Measurements from ENCODE around the gene ZMIZ1. TPM values are rescaled to one million over a fixed set of nuclear protein-coding genes. Genes with fewer than 3 reads are reported as not detected.

Gene ZMIZ1
- total RNA-seq, 1 donor from 2014 or later = 46.2 TPM

DNA sequence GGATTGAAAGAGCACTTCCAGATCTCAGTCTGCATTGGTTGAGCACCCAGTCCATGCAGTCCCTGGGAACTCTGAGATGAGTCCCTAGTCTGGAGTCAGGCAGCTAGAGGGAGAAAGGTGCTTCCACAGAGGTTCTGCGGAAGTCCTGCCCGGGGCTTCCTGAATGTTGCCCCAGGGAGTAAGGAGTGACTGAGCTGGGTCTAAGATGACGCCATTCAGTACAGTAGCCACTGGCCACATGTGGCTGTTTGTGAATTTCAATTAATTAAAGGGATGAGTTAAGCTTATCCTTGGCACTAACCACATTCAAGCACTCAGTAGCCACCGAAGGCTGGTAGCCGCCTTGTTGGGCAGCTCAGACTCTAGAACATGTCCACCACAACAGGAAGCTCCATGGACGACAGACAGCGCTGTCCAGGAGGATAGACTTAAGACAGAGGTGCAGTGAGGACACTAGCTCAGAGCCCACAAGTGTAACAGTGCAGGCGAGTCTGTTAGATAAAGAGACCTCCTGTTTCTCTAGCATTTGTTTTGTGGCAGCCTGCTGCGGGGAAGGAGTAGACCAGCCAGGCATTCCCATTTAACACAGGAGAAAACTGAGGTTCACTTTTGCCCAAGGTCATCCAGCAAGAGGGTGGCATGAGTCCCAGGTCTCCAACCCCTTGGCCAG, 176.9 kb downstream of the ZMIZ1 start:
- H3K27me3 Mint-ChIP-seq (ENCODE audit: low read depth) = no peaks in the 10 kb centered on the region
- H3K27ac Mint-ChIP-seq (ENCODE audit: unreplicated experiment) = peak overlapping the region; percentile 57
- no peaks in the 10 kb centered on the region for H3K36me3 Mint-ChIP-seq (ENCODE audit: low read depth)
- H3K9me3 Mint-ChIP-seq (ENCODE audit: low read depth) = no peaks in the 10 kb centered on the region
- no peak for DNase-seq (ENCODE audit: low spot score)
- peak overlapping the region; percentile 16 for H3K4me3 Mint-ChIP-seq (ENCODE audit: unreplicated experiment)
- peaks cover 55% of the 10 kb centered on the region for H3K4me1 Mint-ChIP-seq (ENCODE audit: low read depth)
- TF ChIP-seq, protein P1, sequence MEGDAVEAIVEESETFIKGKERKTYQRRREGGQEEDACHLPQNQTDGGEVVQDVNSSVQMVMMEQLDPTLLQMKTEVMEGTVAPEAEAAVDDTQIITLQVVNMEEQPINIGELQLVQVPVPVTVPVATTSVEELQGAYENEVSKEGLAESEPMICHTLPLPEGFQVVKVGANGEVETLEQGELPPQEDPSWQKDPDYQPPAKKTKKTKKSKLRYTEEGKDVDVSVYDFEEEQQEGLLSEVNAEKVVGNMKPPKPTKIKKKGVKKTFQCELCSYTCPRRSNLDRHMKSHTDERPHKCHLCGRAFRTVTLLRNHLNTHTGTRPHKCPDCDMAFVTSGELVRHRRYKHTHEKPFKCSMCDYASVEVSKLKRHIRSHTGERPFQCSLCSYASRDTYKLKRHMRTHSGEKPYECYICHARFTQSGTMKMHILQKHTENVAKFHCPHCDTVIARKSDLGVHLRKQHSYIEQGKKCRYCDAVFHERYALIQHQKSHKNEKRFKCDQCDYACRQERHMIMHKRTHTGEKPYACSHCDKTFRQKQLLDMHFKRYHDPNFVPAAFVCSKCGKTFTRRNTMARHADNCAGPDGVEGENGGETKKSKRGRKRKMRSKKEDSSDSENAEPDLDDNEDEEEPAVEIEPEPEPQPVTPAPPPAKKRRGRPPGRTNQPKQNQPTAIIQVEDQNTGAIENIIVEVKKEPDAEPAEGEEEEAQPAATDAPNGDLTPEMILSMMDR (IDR thresholded peaks at IDR 0.05) = no peak

DNA sequence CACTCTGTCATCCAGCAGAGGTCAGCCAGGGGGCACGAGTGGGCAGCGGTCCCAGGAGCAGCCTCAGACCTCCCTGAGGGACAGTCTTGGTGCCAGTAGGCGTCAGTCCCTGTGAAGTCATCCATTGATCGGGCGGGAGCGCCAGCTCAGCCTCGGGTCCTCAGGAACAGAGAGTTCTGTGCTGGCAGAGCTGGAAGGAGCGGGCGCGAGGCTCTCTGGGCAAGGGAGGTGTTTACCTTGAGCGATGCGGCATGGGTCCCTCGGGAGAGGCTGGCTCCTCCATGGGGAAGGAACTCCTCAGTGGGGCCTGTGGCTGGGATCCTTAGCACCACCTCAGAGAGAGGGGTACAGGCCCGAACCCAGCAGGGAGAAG, 177.4 kb downstream of the ZMIZ1 start:
- Mint-ChIP-seq H3K27me3 (ENCODE audit: low read depth) (no peaks in the 10 kb centered on the region), H3K4me3 (ENCODE audit: unreplicated experiment) (no peak overlapping the region), H3K9me3 (ENCODE audit: low read depth) (no peaks in the 10 kb centered on the region), H3K27ac (ENCODE audit: unreplicated experiment) (peak overlapping the region; percentile 57), H3K36me3 (ENCODE audit: low read depth) (no peaks in the 10 kb centered on the region), H3K4me1 (ENCODE audit: low read depth) (peaks cover 52% of the 10 kb centered on the region)
- TF ChIP-seq, protein P1 (IDR thresholded peaks at IDR 0.05) = no peak
- DNase-seq (ENCODE audit: low spot score) = no peak

- Mint-ChIP-seq H3K4me3 (ENCODE audit: unreplicated experiment) (no peak overlapping the region), H3K27me3 (ENCODE audit: low read depth) (no peaks in the 10 kb centered on the region), H3K36me3 (ENCODE audit: low read depth) (no peaks in the 10 kb centered on the region), H3K9me3 (ENCODE audit: low read depth) (no peaks in the 10 kb centered on the region), H3K4me1 (ENCODE audit: low read depth) (peaks cover 46% of the 10 kb centered on the region), H3K27ac (ENCODE audit: unreplicated experiment) (peak overlapping the region; percentile 57)
- DNase-seq (ENCODE audit: low spot score) = no peak
- TF ChIP-seq, protein P1 (IDR thresholded peaks at IDR 0.05) = peak; percentile 16
Measured at GRCh38 chr10:79246606-79247275, 178.0 kb downstream of the ZMIZ1 start.

DNA sequence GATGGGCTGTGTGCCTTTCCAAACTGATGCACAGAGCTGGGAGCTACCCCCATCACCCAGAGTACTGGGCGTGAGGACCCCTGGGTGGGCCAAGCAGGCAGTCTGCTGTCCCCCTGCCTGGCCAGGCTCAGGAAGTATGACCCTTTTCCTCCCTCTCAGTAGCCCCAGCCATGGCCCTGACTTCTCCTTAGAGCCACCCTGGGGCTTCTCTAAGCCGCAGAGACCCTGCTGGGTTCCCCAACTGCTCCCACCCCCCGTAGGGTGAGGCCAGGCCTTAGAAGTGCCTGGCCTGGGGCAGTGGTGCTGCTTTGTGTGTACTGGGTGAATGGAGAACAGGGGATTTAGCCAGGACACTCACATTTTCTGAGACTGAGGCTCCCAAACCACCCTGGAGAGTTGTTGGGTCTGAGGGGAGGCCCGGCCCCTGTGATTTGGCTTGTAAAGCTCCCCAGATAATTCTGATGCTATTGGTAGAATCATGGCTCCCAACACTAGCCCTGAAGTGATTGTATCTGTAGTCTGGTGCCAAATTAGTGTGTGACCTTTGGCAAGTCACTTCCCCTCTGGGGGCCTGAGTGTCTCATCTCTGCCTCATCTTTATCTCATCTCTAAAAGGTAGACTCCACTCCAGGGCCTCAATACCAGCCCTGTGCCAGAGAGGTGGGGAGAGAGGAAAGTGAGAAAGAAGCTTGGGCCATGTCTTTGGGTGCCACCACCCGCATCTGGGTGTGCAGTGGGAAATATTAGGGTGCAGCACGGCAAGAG, 178.8 kb downstream of the ZMIZ1 start:
- H3K36me3 Mint-ChIP-seq (ENCODE audit: low read depth) = no peaks in the 10 kb centered on the region
- no peak overlapping the region for H3K4me3 Mint-ChIP-seq (ENCODE audit: unreplicated experiment)
- no peaks in the 10 kb centered on the region for H3K27me3 Mint-ChIP-seq (ENCODE audit: low read depth)
- TF ChIP-seq, protein P1 (IDR thresholded peaks at IDR 0.05) = no peak
- H3K27ac Mint-ChIP-seq (ENCODE audit: unreplicated experiment) = no peak overlapping the region
- peaks cover 43% of the 10 kb centered on the region for H3K4me1 Mint-ChIP-seq (ENCODE audit: low read depth)
- DNase-seq (ENCODE audit: low spot score) = no peak
- H3K9me3 Mint-ChIP-seq (ENCODE audit: low read depth) = no peaks in the 10 kb centered on the region
